KMS-11 (cell line): ENCODE measurements around the gene NCF4.

Source experiments
- H2AFZ ChIP-seq: fragments of 200-600 bp; sonication (generic); 2 replicates; pipeline ENCODE4 v1.6.1; 2016; ENCODE audit warnings: antibody characterized with exemption, mixed run types, low read depth
- H3K27ac ChIP-seq: fragments of 200-600 bp; sonication (generic); 2 replicates; pipeline ENCODE4 v1.6.1; 2016; ENCODE audit warnings: mild to moderate bottlenecking, mixed run types
- H3K27me3 ChIP-seq: fragments of 200-600 bp; sonication (generic); 2 replicates; pipeline ENCODE4 v1.6.1; 2017; ENCODE audit warnings: mild to moderate bottlenecking, low read depth, mixed run types, moderate library complexity; ENCODE audit not compliant: insufficient read depth
- H3K36me3 ChIP-seq: fragments of 200-600 bp; sonication (generic); 2 replicates; pipeline ENCODE4 v1.6.1; 2017; ENCODE audit warnings: mild to moderate bottlenecking, mixed run types; ENCODE audit not compliant: insufficient read depth
- H3K4me1 ChIP-seq: fragments of 200-600 bp; sonication (generic); 2 replicates; pipeline ENCODE4 v1.6.1; 2016; ENCODE audit warnings: mild to moderate bottlenecking, low read depth, mixed run types; ENCODE audit not compliant: poor library complexity, severe bottlenecking
- H3K4me2 ChIP-seq: fragments of 200-600 bp; sonication (generic); 2 replicates; pipeline ENCODE4 v1.7.0; 2016; ENCODE audit warnings: mild to moderate bottlenecking, mixed run types
- H3K4me3 ChIP-seq: fragments of 200-600 bp; sonication (generic); IDR thresholded peaks from 2 replicates; pipeline ENCODE4 v1.6.1; 2017; ENCODE audit warnings: low read depth, low read length, mixed read lengths; ENCODE audit not compliant: insufficient read depth
- H3K79me2 ChIP-seq: fragments of 200-600 bp; sonication (generic); 2 replicates; pipeline ENCODE4 v1.6.1; 2016; ENCODE audit warnings: low read depth, mixed run types; ENCODE audit not compliant: insufficient read depth
- H3K9ac ChIP-seq: fragments of 200-600 bp; sonication (generic); 2 replicates; pipeline ENCODE4 v1.6.1; 2016; ENCODE audit warnings: mild to moderate bottlenecking, mixed run types
- H4K20me1 ChIP-seq: fragments of 200-600 bp; sonication (generic); 2 replicates; pipeline ENCODE4 v1.6.1; 2016; ENCODE audit warnings: mild to moderate bottlenecking, mixed run types; ENCODE audit not compliant: insufficient read depth
- CTCF ChIP-seq: fragments of 200-600 bp; sonication (generic); conservative IDR thresholded peaks from 2 replicates; pipeline ENCODE4 v1.6.1; 2017; ENCODE audit warnings: low read depth, mild to moderate bottlenecking, antibody characterized with exemption, low read length, moderate library complexity, mixed read lengths

Gene NCF4

GRCh38 chr22:36923131-36923788, 62.5 kb downstream of the NCF4 start:
- no peaks in the 10 kb centered on the region for H3K36me3 ChIP-seq
- H3K4me1 ChIP-seq: no peaks in the 10 kb centered on the region

GRCh38 chr22:36924151-36924698, 63.4 kb downstream of the NCF4 start:
- peaks cover 17% of the 10 kb centered on the region; the same call in 1 of the 2 replicates for H3K27me3 ChIP-seq
- TF ChIP-seq CTCF: no peak
- peaks cover 2% of the 10 kb centered on the region for H3K4me1 ChIP-seq
- no peak overlapping the region for H3K9ac ChIP-seq
- H3K27ac ChIP-seq: no peak overlapping the region
- H3K79me2 ChIP-seq: no peaks in the 10 kb centered on the region
- no peak overlapping the region for H3K4me2 ChIP-seq
- no peaks in the 10 kb centered on the region for H4K20me1 ChIP-seq
- no peak overlapping the region for H2AFZ ChIP-seq
- no peaks in the 10 kb centered on the region for H3K36me3 ChIP-seq
- no peak overlapping the region for H3K4me3 ChIP-seq

More at GRCh38 chr22:36923131-36923788, 62.5 kb downstream of the NCF4 start:
- Histone ChIP-seq H3K4me3 (no peak overlapping the region), H3K9ac (no peak overlapping the region), H4K20me1 (no peaks in the 10 kb centered on the region), H3K79me2 (no peaks in the 10 kb centered on the region), H3K4me2 (no peak overlapping the region), H3K27me3 (peaks cover 17% of the 10 kb centered on the region; the same call in 1 of the 2 replicates), H3K27ac (no peak overlapping the region), H2AFZ (no peak overlapping the region)
- TF ChIP-seq CTCF: no peak

GRCh38 chr22:36925388-36926290, 64.8 kb downstream of the NCF4 start:
- peaks cover 16% of the 10 kb centered on the region for H3K4me1 ChIP-seq
- H3K27me3 ChIP-seq: peaks cover 17% of the 10 kb centered on the region; the same call in 1 of the 2 replicates
- TF ChIP-seq CTCF: no peak
- H4K20me1 ChIP-seq: no peaks in the 10 kb centered on the region
- H3K4me2 ChIP-seq: no peak overlapping the region
- H3K36me3 ChIP-seq: no peaks in the 10 kb centered on the region
- no peak overlapping the region for H2AFZ ChIP-seq
- H3K4me3 ChIP-seq: no peak overlapping the region
- H3K27ac ChIP-seq: no peak overlapping the region
- H3K79me2 ChIP-seq: no peaks in the 10 kb centered on the region
- H3K9ac ChIP-seq: no peak overlapping the region

- Histone ChIP-seq H3K4me1 (peaks cover 19% of the 10 kb centered on the region), H3K27ac (no peak overlapping the region), H3K4me2 (no peak overlapping the region), H3K36me3 (no peaks in the 10 kb centered on the region), H3K79me2 (no peaks in the 10 kb centered on the region), H4K20me1 (no peaks in the 10 kb centered on the region), H3K4me3 (no peak overlapping the region), H3K9ac (no peak overlapping the region), H2AFZ (no peak overlapping the region), H3K27me3 (peaks cover 17% of the 10 kb centered on the region; the same call in 1 of the 2 replicates)
- no peak for TF ChIP-seq CTCF
Observed at GRCh38 chr22:36926309-36926708, 65.5 kb downstream of the NCF4 start.
